GM18519 (cell line): ENCODE measurements around the gene PADI2.

Experiments
- ATAC-seq: cut with Tn5 transposase; IDR thresholded peaks from one replicate; pipeline ENCODE4 v1.9.1; 2021; ENCODE audit warnings: mild to moderate bottlenecking, moderate library complexity; ENCODE audit not compliant: unreplicated experiment, low FRiP score

Gene PADI2

GRCh38 chr1:17030206-17030605 is 89.0 kb downstream of the PADI2 start:
- ATAC-seq, result no peak

DNA sequence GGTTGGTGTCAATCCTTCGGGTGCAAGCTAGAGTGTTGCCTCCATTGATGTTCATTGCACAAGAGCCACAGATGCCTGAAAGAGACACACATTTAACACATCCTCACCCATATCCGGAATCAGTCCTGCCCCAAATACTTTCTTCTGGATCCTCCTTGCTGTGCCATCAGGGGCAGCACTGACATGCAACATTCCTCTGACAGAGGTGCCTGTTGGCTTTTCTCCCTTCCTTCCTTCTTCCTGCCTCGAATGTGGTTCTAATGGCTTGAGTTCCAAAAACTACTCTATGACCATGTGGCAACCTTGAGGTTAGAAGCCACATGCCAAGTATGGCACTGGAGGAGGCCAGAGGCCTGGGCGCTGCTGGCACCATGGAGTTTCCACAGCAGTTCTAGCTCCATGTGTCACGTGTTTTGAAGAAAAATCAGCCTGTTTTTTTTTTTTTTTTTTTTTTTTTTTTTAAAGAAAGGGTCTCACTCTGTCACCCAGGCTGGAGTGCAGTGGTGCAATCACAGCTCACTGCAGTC is 90.5 kb downstream of the PADI2 start:
- ATAC-seq, result no peak

DNA sequence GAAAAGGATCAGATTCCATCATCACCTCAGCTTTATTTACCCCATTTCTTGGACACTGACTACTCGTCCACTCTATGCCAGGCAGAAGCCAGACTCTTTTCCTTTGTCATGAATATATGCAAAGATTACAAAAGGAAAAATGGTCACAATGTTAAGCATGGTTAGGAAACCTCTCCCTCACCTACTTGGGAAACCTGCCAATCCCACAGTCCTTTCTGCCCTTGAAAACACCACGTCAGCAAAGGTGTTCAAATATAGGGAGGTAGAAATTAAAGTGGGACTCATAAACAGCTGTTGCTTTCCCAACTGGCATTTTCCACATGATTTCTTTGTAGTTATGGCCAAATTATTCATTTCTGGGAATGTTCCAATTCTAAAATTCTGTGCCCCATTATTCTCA is 91.4 kb downstream of the PADI2 start:
- no peak for ATAC-seq

DNA sequence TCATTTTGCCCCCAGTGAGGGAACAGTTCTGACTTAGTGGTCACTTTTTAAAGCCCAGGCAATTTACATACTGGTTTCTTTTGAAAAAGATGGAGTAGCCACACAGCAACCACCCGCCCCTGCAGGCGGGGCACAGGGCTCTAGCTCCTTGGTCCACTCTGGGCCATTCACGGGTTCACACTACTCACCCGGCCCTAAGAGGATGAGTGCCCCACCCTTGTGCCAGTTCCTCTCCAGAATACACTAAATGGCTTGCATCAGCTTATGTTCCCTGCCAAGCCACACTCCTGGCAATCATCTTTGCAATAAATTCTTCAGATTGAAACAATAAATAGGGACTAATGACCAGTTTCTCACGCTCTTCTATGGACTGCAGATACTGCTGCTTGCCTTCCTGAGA is 91.8 kb downstream of the PADI2 start:
- no peak for ATAC-seq

DNA sequence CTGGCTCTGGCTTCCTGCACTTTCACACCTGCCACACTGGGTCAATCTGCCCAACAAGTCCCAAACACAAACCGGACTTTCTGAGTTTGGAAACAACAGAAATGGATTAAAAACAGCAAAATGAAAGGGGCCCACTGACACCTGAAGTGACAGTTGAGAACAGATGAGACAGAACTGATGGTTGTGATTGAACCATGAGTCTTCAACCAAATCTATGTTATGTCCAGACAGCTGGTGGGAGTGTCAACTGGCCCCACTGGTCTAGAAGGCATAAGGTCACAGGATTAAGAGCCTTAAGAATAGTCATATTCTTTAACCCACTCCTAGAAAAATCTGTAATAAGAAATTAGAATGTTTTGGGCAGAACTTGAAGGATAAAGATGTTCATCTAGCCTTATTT is 94.5 kb downstream of the PADI2 start:
- no peak for ATAC-seq

GRCh38 chr1:17023573-17023972 is 95.7 kb downstream of the PADI2 start:
- no peak for ATAC-seq

DNA sequence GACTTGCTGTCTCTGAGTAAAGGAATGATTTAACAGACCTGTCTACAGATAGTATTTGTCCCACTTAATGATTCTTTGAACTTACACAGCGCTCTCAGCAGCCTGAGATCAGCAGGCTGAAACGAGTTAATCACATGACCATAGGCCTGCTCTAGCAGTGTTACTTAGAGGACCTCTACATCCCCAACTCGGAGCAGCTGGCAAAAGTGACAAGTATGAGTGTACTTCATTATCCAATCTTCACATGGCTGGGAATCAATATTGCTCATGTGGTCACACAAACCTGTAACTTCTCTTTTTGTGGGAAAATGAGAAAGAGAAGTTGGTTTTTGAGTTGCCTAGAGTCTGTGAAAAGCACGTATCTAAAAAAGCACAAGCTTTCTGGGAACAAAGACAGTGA is 96.1 kb downstream of the PADI2 start:
- ATAC-seq, result no peak

DNA sequence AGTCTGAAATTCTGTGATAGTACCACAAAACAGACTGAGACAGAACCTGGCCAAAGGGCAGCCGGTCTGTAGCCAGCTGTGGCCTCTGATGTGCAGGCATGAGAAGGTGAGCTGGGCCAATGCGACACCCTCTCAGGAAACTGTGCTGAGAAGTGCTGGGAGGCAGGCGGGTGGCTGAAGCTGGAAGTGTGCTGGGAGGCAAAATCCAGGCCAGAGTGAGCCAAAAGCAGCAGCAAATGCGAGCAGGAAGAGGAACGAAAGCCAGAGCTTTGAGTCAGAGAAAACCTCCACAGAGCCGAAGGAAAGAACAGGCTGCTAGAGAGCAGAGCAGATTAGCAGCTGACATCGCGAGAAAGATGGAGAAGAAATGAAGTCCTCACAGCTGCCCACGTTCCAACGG is 97.4 kb downstream of the PADI2 start:
- no peak for ATAC-seq

DNA sequence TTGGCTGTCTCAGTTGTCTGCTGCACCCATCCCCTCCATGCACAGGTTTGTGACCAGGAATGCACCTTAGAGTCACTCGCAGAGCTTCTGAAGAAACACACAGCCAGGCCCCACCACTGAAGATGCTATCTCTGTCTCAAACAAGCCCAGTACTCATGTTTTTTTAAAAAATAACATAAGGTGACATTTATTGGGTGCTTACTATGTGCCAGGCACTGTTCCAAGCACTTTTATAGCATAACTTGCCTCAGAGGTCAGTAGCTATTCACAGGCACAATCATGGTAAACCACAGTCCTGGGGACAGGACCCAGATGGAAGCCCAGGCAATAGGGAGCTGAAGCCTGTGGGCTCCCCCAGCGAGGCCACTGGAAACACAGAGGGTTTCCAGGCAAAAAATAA is 98.7 kb downstream of the PADI2 start:
- ATAC-seq, result no peak

DNA sequence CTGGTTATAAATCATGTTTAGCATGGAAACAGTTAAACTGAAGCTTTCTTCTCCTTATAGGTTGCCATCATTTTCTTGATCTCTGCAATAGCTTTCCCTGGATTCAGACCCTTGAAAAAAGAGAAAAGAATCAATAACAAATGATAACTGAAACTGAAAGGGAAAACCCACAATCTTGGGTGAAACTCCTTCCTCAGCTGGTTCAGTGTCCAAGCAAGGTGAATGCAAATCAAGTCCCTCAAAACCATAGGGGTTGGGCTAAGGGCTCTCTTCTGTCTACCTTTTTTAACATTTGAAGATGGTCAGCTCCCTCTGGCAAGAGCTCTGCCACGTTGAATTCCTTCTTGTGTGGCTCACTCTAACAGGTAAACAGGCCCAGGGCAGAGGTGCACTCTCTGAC is 100.4 kb downstream of the PADI2 start:
- ATAC-seq, result no peak

DNA sequence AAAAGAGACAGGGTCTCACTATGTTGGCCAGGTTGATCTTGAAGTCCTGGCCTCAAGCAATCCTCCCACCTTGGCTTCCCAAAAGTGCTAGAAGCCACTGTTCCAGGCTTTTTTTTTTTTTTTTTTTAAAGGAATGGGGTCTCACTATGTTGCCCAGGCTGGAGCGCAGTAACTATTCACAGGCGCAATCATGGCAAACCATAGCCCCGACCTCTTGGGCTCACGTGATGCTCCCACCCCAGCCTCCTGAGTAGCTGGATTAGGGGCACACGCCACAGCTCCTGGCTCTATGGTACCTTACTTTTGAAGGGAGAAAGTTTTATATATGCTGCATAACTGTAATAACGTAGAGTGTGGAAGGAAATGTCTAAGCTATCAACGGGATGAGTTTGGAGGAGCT is 101.8 kb downstream of the PADI2 start:
- no peak for ATAC-seq
